KMS-11 (cell line): ENCODE measurements around the gene PPEF1.

Source experiments
- H2AFZ ChIP-seq: fragments of 200-600 bp; sonication (generic); 2 replicates; pipeline ENCODE4 v1.6.1; 2016; ENCODE audit warnings: antibody characterized with exemption, mixed run types, low read depth
- H3K27ac ChIP-seq: fragments of 200-600 bp; sonication (generic); 2 replicates; pipeline ENCODE4 v1.6.1; 2016; ENCODE audit warnings: mild to moderate bottlenecking, mixed run types
- H3K27me3 ChIP-seq: fragments of 200-600 bp; sonication (generic); 2 replicates; pipeline ENCODE4 v1.6.1; 2017; ENCODE audit warnings: mild to moderate bottlenecking, low read depth, mixed run types, moderate library complexity; ENCODE audit not compliant: insufficient read depth
- H3K36me3 ChIP-seq: fragments of 200-600 bp; sonication (generic); 2 replicates; pipeline ENCODE4 v1.6.1; 2017; ENCODE audit warnings: mild to moderate bottlenecking, mixed run types; ENCODE audit not compliant: insufficient read depth
- H3K4me1 ChIP-seq: fragments of 200-600 bp; sonication (generic); 2 replicates; pipeline ENCODE4 v1.6.1; 2016; ENCODE audit warnings: mild to moderate bottlenecking, low read depth, mixed run types; ENCODE audit not compliant: poor library complexity, severe bottlenecking
- H3K4me2 ChIP-seq: fragments of 200-600 bp; sonication (generic); 2 replicates; pipeline ENCODE4 v1.7.0; 2016; ENCODE audit warnings: mild to moderate bottlenecking, mixed run types
- H3K4me3 ChIP-seq: fragments of 200-600 bp; sonication (generic); IDR thresholded peaks from 2 replicates; pipeline ENCODE4 v1.6.1; 2017; ENCODE audit warnings: low read depth, low read length, mixed read lengths; ENCODE audit not compliant: insufficient read depth
- H3K79me2 ChIP-seq: fragments of 200-600 bp; sonication (generic); 2 replicates; pipeline ENCODE4 v1.6.1; 2016; ENCODE audit warnings: low read depth, mixed run types; ENCODE audit not compliant: insufficient read depth
- H3K9ac ChIP-seq: fragments of 200-600 bp; sonication (generic); 2 replicates; pipeline ENCODE4 v1.6.1; 2016; ENCODE audit warnings: mild to moderate bottlenecking, mixed run types
- H4K20me1 ChIP-seq: fragments of 200-600 bp; sonication (generic); 2 replicates; pipeline ENCODE4 v1.6.1; 2016; ENCODE audit warnings: mild to moderate bottlenecking, mixed run types; ENCODE audit not compliant: insufficient read depth
- TF ChIP-seq, protein P1 (sequence below): fragments of 200-600 bp; sonication (generic); conservative IDR thresholded peaks from 2 replicates; pipeline ENCODE4 v1.6.1; 2017; ENCODE audit warnings: low read depth, mild to moderate bottlenecking, antibody characterized with exemption, low read length, moderate library complexity, mixed read lengths

PPEF1 gene, protein sequence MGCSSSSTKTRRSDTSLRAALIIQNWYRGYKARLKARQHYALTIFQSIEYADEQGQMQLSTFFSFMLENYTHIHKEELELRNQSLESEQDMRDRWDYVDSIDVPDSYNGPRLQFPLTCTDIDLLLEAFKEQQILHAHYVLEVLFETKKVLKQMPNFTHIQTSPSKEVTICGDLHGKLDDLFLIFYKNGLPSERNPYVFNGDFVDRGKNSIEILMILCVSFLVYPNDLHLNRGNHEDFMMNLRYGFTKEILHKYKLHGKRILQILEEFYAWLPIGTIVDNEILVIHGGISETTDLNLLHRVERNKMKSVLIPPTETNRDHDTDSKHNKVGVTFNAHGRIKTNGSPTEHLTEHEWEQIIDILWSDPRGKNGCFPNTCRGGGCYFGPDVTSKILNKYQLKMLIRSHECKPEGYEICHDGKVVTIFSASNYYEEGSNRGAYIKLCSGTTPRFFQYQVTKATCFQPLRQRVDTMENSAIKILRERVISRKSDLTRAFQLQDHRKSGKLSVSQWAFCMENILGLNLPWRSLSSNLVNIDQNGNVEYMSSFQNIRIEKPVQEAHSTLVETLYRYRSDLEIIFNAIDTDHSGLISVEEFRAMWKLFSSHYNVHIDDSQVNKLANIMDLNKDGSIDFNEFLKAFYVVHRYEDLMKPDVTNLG

DNA sequence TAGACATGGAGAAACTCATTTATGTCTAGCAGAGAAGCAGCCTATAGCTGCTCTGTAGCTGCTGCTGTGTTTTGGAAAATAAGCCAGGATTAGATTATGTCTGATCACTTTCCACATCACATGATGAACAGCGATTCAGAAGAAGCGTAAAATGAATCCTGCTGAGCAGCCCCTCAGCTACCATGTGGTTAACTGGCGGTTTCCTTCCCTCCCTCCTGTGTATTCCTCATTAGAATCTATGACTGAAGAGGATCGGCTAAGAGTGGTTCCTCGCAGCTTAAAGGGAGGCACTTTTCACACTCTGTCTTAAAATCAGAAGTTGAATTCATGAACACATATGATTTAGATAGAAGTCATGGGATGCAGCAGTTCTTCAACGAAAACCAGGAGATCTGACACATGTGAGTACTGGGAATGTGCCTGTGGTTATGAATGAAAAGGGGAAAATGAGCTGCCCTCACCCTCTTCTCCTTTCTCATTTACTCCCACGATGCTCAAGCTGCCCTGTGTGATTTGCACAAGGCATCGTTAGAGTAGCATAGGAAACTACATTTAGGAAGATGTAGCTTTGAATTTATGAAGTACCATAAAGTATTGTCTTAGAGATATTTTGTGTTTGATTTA is at the start of gene PPEF1:
Gene PPEF1 (plus strand): TSS at position 220 of the 624 bp plus-strand sequence. CDS start 136 bp downstream, at position 356.
- Histone ChIP-seq H4K20me1 (no peaks in the 10 kb centered on the region), H3K79me2 (no peaks in the 10 kb centered on the region), H3K27me3 (no peaks in the 10 kb centered on the region), H3K4me1 (no peaks in the 10 kb centered on the region), H3K9ac (no peak within 1 kb of the TSS), H3K4me3 (no peak within 1 kb of the TSS), H2AFZ (no peak within 1 kb of the TSS), H3K4me2 (no peak within 1 kb of the TSS), H3K36me3 (no peaks in the 10 kb centered on the region), H3K27ac (no peak within 1 kb of the TSS)
- TF ChIP-seq, protein P1, sequence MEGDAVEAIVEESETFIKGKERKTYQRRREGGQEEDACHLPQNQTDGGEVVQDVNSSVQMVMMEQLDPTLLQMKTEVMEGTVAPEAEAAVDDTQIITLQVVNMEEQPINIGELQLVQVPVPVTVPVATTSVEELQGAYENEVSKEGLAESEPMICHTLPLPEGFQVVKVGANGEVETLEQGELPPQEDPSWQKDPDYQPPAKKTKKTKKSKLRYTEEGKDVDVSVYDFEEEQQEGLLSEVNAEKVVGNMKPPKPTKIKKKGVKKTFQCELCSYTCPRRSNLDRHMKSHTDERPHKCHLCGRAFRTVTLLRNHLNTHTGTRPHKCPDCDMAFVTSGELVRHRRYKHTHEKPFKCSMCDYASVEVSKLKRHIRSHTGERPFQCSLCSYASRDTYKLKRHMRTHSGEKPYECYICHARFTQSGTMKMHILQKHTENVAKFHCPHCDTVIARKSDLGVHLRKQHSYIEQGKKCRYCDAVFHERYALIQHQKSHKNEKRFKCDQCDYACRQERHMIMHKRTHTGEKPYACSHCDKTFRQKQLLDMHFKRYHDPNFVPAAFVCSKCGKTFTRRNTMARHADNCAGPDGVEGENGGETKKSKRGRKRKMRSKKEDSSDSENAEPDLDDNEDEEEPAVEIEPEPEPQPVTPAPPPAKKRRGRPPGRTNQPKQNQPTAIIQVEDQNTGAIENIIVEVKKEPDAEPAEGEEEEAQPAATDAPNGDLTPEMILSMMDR: no peak

DNA sequence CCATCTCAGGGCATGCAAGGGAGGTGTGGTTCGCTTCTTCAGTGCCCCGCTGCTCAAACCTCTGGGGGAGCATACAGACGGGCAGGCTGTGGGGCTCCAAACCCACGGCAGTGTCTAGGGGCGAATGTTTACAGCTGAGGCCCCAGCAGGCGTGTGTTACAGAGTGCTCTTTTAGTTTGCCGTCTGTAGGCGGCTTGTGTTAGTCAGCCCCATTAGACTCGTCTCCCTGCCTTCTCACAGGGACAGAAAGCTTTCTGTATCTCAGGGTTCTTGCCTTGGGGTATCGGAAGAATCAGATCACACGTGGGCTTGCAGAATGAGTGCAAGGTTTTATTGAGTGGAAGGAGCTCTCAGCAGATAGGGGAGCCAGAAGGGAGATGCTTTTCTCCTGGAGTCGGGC is 46.2 kb upstream of the PPEF1 start:
- no peaks in the 10 kb centered on the region for H3K36me3 ChIP-seq
- no peak overlapping the region for H3K4me2 ChIP-seq
- no peaks in the 10 kb centered on the region for H3K79me2 ChIP-seq
- H3K4me3 ChIP-seq: no peak overlapping the region
- H3K9ac ChIP-seq: no peak overlapping the region
- no peaks in the 10 kb centered on the region for H3K4me1 ChIP-seq
- TF ChIP-seq, protein P1: no peak
- no peaks in the 10 kb centered on the region for H3K27me3 ChIP-seq
- no peak overlapping the region for H3K27ac ChIP-seq
- H2AFZ ChIP-seq: no peak overlapping the region
- H4K20me1 ChIP-seq: no peaks in the 10 kb centered on the region

DNA sequence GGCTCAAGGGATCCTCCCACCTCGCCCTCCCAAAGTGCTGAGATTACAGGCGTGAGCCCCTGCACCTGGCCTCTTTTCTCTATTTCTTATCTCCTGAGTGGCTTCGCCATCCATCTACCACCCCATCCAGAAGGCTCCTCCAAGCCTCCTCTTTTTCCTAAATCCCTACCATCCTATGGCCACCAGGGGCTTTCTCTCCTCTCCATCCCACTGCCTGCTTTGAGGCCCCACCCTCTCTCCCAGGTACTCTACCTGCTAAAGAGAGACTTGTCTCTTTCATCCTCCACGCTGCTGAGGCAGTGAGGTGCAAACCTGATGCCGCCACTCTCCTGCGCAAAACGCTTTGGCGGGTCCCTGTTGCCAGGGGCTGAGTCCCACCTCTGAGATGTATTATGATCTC is 42.5 kb upstream of the PPEF1 start:
- Histone ChIP-seq H3K27me3 (no peaks in the 10 kb centered on the region), H3K4me2 (no peak overlapping the region), H3K27ac (no peak overlapping the region), H3K4me3 (no peak overlapping the region), H3K79me2 (no peaks in the 10 kb centered on the region), H3K36me3 (no peaks in the 10 kb centered on the region), H3K9ac (no peak overlapping the region), H2AFZ (no peak overlapping the region), H4K20me1 (no peaks in the 10 kb centered on the region), H3K4me1 (no peaks in the 10 kb centered on the region)
- TF ChIP-seq, protein P1: no peak

DNA sequence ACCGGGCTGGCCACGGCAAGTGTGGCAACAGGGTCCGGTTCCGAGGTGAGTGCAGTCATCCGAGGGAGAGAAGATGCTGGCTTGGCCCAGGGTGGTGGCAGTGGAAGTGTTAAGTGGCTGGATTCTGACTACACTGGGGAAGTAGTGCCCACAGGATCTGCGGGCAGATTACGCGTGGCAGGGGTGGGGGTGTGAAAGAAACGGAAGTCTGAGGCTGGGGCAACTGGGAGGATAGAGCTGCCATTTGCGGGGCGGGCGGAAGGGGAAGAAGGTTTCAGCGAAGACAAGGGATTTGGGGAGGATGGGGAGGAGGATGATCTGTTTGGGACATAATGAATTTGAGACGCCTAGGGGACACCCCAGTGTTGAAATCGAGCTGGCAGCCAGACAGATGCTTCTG is 40.8 kb upstream of the PPEF1 start:
- no peaks in the 10 kb centered on the region for H3K27me3 ChIP-seq
- H3K4me1 ChIP-seq: no peaks in the 10 kb centered on the region
- H3K4me2 ChIP-seq: no peak overlapping the region
- H3K36me3 ChIP-seq: no peaks in the 10 kb centered on the region
- TF ChIP-seq, protein P1: no peak
- H3K4me3 ChIP-seq: no peak overlapping the region
- no peak overlapping the region for H3K27ac ChIP-seq
- no peak overlapping the region for H3K9ac ChIP-seq
- H4K20me1 ChIP-seq: no peaks in the 10 kb centered on the region
- no peak overlapping the region for H2AFZ ChIP-seq
- no peaks in the 10 kb centered on the region for H3K79me2 ChIP-seq
